ENCODE data around the gene CAV3.

CAV3 gene

GRCh38 chr3:8723612-8724011 is 10.0 kb upstream of the CAV3 start:
- TF ChIP-seq, protein P1, sequence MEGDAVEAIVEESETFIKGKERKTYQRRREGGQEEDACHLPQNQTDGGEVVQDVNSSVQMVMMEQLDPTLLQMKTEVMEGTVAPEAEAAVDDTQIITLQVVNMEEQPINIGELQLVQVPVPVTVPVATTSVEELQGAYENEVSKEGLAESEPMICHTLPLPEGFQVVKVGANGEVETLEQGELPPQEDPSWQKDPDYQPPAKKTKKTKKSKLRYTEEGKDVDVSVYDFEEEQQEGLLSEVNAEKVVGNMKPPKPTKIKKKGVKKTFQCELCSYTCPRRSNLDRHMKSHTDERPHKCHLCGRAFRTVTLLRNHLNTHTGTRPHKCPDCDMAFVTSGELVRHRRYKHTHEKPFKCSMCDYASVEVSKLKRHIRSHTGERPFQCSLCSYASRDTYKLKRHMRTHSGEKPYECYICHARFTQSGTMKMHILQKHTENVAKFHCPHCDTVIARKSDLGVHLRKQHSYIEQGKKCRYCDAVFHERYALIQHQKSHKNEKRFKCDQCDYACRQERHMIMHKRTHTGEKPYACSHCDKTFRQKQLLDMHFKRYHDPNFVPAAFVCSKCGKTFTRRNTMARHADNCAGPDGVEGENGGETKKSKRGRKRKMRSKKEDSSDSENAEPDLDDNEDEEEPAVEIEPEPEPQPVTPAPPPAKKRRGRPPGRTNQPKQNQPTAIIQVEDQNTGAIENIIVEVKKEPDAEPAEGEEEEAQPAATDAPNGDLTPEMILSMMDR (IDR thresholded peaks at IDR 0.05; ENCODE audit: unreplicated experiment in 3 of 3): no peak
- Mint-ChIP-seq H3K4me3 (no peak overlapping the region), H3K9me3 (peaks cover 14% of the 10 kb centered on the region), H3K36me3 (ENCODE audit: low read depth) (no peaks in the 10 kb centered on the region), H3K4me1 (peaks cover 6% of the 10 kb centered on the region), H3K27me3 (ENCODE audit: low read depth) (peaks cover 11% of the 10 kb centered on the region), H3K27ac (no peak overlapping the region)

- H3K27me3 Mint-ChIP-seq (ENCODE audit: low read depth): peaks cover 11% of the 10 kb centered on the region
- TF ChIP-seq, protein P1 (IDR thresholded peaks at IDR 0.05; ENCODE audit: unreplicated experiment in 3 of 3): no peak
- H3K36me3 Mint-ChIP-seq (ENCODE audit: low read depth): no peaks in the 10 kb centered on the region
- H3K4me3 Mint-ChIP-seq: no peak overlapping the region
- peaks cover 14% of the 10 kb centered on the region for H3K9me3 Mint-ChIP-seq
- no peak overlapping the region for H3K27ac Mint-ChIP-seq
- H3K4me1 Mint-ChIP-seq: peaks cover 10% of the 10 kb centered on the region
These were observed 9.4 kb upstream of the CAV3 start for GRCh38 chr3:8724108-8724752.

- no peaks in the 10 kb centered on the region for H3K36me3 Mint-ChIP-seq (ENCODE audit: low read depth)
- no peak overlapping the region for H3K27ac Mint-ChIP-seq
- peaks cover 8% of the 10 kb centered on the region for H3K27me3 Mint-ChIP-seq (ENCODE audit: low read depth)
- H3K9me3 Mint-ChIP-seq: peaks cover 10% of the 10 kb centered on the region
- H3K4me1 Mint-ChIP-seq: peaks cover 30% of the 10 kb centered on the region
- no peak overlapping the region for H3K4me3 Mint-ChIP-seq
- TF ChIP-seq, protein P1 (IDR thresholded peaks at IDR 0.05; ENCODE audit: unreplicated experiment in 3 of 3): no peak
These were observed 5.7 kb upstream of the CAV3 start for GRCh38 chr3:8727605-8728512.

DNA sequence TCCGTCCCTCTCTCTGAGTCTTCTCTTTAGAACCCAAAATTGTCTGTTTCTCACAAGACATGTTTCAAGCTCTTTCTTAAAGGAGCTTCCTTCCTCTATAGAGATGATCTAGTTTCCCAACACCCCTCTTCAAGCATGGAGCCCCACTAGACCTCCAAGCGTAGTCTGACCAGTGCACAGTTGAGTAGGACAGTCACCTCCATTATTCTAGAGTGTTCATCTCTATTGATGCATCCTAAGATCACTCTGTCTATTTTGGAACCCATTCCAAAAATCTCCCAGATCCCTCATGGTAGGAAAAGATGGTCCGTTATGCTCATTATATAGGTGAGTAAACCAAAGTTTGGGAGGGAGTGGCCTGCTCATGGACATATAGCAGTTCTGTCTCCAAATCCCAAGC is 4.1 kb upstream of the CAV3 start:
- Mint-ChIP-seq H3K27me3 (ENCODE audit: low read depth) (peaks cover 8% of the 10 kb centered on the region), H3K36me3 (ENCODE audit: low read depth) (no peaks in the 10 kb centered on the region), H3K27ac (no peak overlapping the region), H3K9me3 (peaks cover 10% of the 10 kb centered on the region), H3K4me3 (no peak overlapping the region), H3K4me1 (peaks cover 34% of the 10 kb centered on the region)
- TF ChIP-seq, protein P1 (IDR thresholded peaks at IDR 0.05; ENCODE audit: unreplicated experiment in 3 of 3): no peak

DNA sequence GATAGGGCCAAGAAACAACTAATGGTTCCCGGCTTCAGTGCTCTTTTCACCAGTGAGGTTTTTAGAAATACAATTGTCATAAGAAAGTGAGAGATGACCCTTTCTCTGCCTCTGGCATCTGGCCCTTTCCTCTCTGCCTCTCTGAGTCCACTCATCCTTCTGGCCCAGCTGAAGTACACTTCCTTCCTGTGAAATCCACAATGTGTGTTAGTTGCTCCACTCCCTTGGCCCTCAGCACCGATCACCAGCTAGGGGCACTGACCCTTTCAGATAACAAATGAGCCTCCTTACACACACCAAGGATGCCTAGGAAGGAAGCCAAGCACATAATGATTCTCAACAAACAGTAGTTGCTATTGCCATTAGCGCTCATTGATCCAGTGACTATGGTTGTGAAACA is 2.9 kb upstream of the CAV3 start:
- Mint-ChIP-seq H3K27ac (no peak overlapping the region), H3K36me3 (ENCODE audit: low read depth) (no peaks in the 10 kb centered on the region), H3K4me1 (peaks cover 36% of the 10 kb centered on the region), H3K4me3 (no peak overlapping the region), H3K9me3 (peaks cover 10% of the 10 kb centered on the region), H3K27me3 (ENCODE audit: low read depth) (peaks cover 3% of the 10 kb centered on the region)
- TF ChIP-seq, protein P1 (IDR thresholded peaks at IDR 0.05; ENCODE audit: unreplicated experiment in 3 of 3): no peak
